SH-SY5Y (cell line): ENCODE measurements around the gene WDR37.

Experiments used
- GATA2 ChIP-seq: IDR thresholded peaks from 2 replicates; pipeline ENCODE4 v1.6.1; 2011; ENCODE audit warnings: mild to moderate bottlenecking, low read depth, low read length
- GATA3 ChIP-seq: IDR thresholded peaks from 2 replicates; pipeline ENCODE4 v1.6.1; 2011; ENCODE audit warnings: low read depth, mild to moderate bottlenecking, low read length, moderate library complexity

- TF ChIP-seq GATA3 (no peak), GATA2 (no peak)
These were observed 101.4 kb downstream of the WDR37 start for GRCh38 chr10:1157615-1157933.
